HepG2 (cell line): ENCODE results near the gene TEKT5. TPM values are rescaled to one million over a fixed set of nuclear protein-coding genes. Genes with fewer than 3 reads are reported as not detected.

Experiments
- ATAC-seq: fragments of 200-7000 bp; cut with Tn5 transposase; 3 replicates; pipeline ENCODE4 v1.9.1; 2020; ENCODE audit warnings: mild to moderate bottlenecking, moderate library complexity
- BruUV-seq: library from RNA; stranded (reverse); fragments of 400-500 nt; replicated peaks from 2 replicates; lab custom pipeline; 2021; lab: Mats Ljungman, UMichigan
- CTCF ChIA-PET: fragments of 300-600 bp; formaldehyde crosslinking; extraction: SDS; loops from one replicate; lab custom pipeline; 2021; ENCODE audit warnings: low total read pairs, inconsistent platforms, low intra/inter-chr PET ratio; lab: Yijun Ruan, JAX
- POLR2A ChIA-PET: fragments of 350-600 bp; sonication (Branson Sonifier 250); formaldehyde crosslinking; loops from one replicate; lab custom pipeline; 2020; ENCODE audit warnings: antibody characterized with exemption, inconsistent platforms; lab: Yijun Ruan, JAX
- DNase-seq: peaks from one replicate; pipeline ENCODE4 v3.0.0-alpha.2; 2015; ENCODE audit warnings: low spot score
- FAIRE-seq: peaks from 3 replicates; lab custom pipeline; 2011; peaks lifted over from hg19 to GRCh38; lab: Jason Lieb, UNC
- H2AFZ ChIP-seq: one replicate; pipeline ENCODE4 v1.6.1; 2011; ENCODE audit warnings: low read length, inconsistent platforms
- H3K27ac ChIP-seq: fragments of 300-600 bp; 3 replicates; pipeline ENCODE4 v1.8.0; 2011; ENCODE audit warnings: mixed run types, mild to moderate bottlenecking, mixed read lengths, low read length, inconsistent platforms; ENCODE audit not compliant: insufficient read depth; ENCODE audit errors: extremely low read length
- H3K27me3 ChIP-seq, 2 experiments: fragments of 200-600 bp in 1 of 2; 2 replicates in 1 of 2; 3 replicates in 1 of 2; pipeline versions ENCODE4 v1.6.0 to v1.8.0; 2011; ENCODE audit warnings: low read length in 2 of 2, mild to moderate bottlenecking in 2 of 2, moderate library complexity in 2 of 2, inconsistent platforms in 1 of 2; ENCODE audit not compliant: insufficient read depth in 2 of 2, control insufficient read depth in 1 of 2
- H3K36me3 ChIP-seq, 2 experiments: fragments of 200-600 bp in 1 of 2; replicated peaks in 1 of 2; 2 replicates in 1 of 2; 3 replicates in 1 of 2; pipeline versions ENCODE4 v1.5.1 to v1.8.0; 2011; ENCODE audit warnings: low read length in 2 of 2, inconsistent platforms in 1 of 2; ENCODE audit not compliant: insufficient read depth in 2 of 2, control insufficient read depth in 1 of 2
- H3K4me1 ChIP-seq: 2 replicates; pipeline ENCODE4 v1.5.1; 2012; ENCODE audit warnings: low read length, inconsistent platforms; ENCODE audit not compliant: insufficient read depth
- H3K4me2 ChIP-seq: 2 replicates; pipeline ENCODE4 v1.6.0; 2011; ENCODE audit warnings: low read depth, low read length, inconsistent platforms
- H3K4me3 ChIP-seq, 3 experiments: fragments of 200-600 bp in 1 of 3; sonication (generic), shearing (Covaris generic) in 1 of 3; replicated peaks in 1 of 3; 2 replicates each; pipeline ENCODE4 v1.5.1; 2011 to 2016; ENCODE audit warnings: low read length in 3 of 3, inconsistent platforms in 2 of 3, low read depth in 2 of 3, mild to moderate bottlenecking in 2 of 3, control low read depth in 1 of 3, mixed read lengths in 1 of 3; ENCODE audit not compliant: insufficient read depth in 1 of 3
- H3K79me2 ChIP-seq: one replicate; pipeline ENCODE4 v1.6.1; 2011; ENCODE audit warnings: low read length, inconsistent platforms; ENCODE audit not compliant: insufficient read depth
- H3K9ac ChIP-seq: 2 replicates; pipeline ENCODE4 v1.6.0; 2011; ENCODE audit warnings: mild to moderate bottlenecking, low read depth, low read length, inconsistent platforms; ENCODE audit not compliant: insufficient read depth
- H3K9me3 ChIP-seq: 2 replicates; pipeline ENCODE4 v1.5.1; 2012; ENCODE audit warnings: mild to moderate bottlenecking, low read length
- H4K20me1 ChIP-seq: 2 replicates; pipeline ENCODE4 v1.6.0; 2011; ENCODE audit warnings: inconsistent platforms, mild to moderate bottlenecking, low read length, moderate library complexity; ENCODE audit not compliant: insufficient read depth
- AGO1 ChIP-seq: fragments of 200-400 bp; formaldehyde crosslinking; IDR thresholded peaks from 2 replicates; pipeline ENCODE4 v1.6.1; 2017; ENCODE audit warnings: mild to moderate bottlenecking, low read depth, low read length, moderate library complexity; ENCODE audit not compliant: poor library complexity, severe bottlenecking
- HIVEP1 ChIP-seq: sonication (generic); formaldehyde crosslinking; IDR thresholded peaks from 2 replicates; pipeline ENCODE4 v1.4.0; 2020; ENCODE audit warnings: mild to moderate bottlenecking, missing genetic modification reagents
- HNRNPL ChIP-seq: fragments of 200-400 bp; formaldehyde crosslinking; IDR thresholded peaks from 2 replicates; pipeline ENCODE4 v1.6.1; 2017; ENCODE audit warnings: mild to moderate bottlenecking, low read depth, low read length
- PCBP1 ChIP-seq: fragments of 200-400 bp; formaldehyde crosslinking; IDR thresholded peaks from 2 replicates; pipeline ENCODE4 v1.6.1; 2017; ENCODE audit warnings: mild to moderate bottlenecking, low read depth, low read length, borderline replicate concordance
- ZNF335 ChIP-seq: sonication (generic); formaldehyde crosslinking; IDR thresholded peaks from 2 replicates; pipeline ENCODE4 v1.4.0; 2020; ENCODE audit warnings: missing genetic modification reagents
- ZNF574 ChIP-seq: sonication (generic); formaldehyde crosslinking; IDR thresholded peaks from 2 replicates; pipeline ENCODE4 v1.4.0; 2020; ENCODE audit warnings: missing genetic modification reagents
- ZNF768 ChIP-seq: sonication (generic); formaldehyde crosslinking; IDR thresholded peaks from 2 replicates; pipeline ENCODE4 v1.4.0; 2020; ENCODE audit warnings: missing genetic modification reagents
- ZNF781 ChIP-seq: sonication (generic); formaldehyde crosslinking; IDR thresholded peaks from 2 replicates; pipeline ENCODE4 v1.5.1; 2020; ENCODE audit warnings: borderline replicate concordance, mild to moderate bottlenecking, missing genetic modification reagents; ENCODE audit errors: not compliant biosample characterization
- WGBS: methylation state at CpG from one replicate; pipeline ENCODE4 v1.1.6; 2017; ENCODE audit warnings: low lambda C conversion rate; 5-methylcytosine and 5-hydroxymethylcytosine counted together
- in situ Hi-C: cut with HindIII; loops from 2 replicates; pipeline ENCODE4 v1.10.0; 2017; ENCODE audit warnings: low pct_unique_long_range_greater_than_20kb; ENCODE audit not compliant: extremely low pct_ligation_motif_present
- intact Hi-C: fragments of 100-400 bp; cut with micrococcal nuclease; formaldehyde crosslinking; loops from one replicate; pipeline ENCODE4 v1.10.0; 2022; ENCODE audit not compliant: unreplicated experiment
- polyA plus RNA-seq, 8 experiments: library from polyadenylated mRNA; depleted of rRNA in 3 of 8; stranded (reverse) in 7 of 8; unstranded in 1 of 8; fragments of >200 nt; fragmentation: Illumina TruSeq in 4 of 8; extraction: Trizol in 4 of 8; gene quantifications; 2 replicates each; pipeline versions ENCODE4 v1.2.1 to v1.2.3, GENCODE V29; 2011 to 2016; ENCODE audit warnings: low read depth in 4 of 8, missing spikeins in 1 of 8, mixed read lengths in 1 of 8; ENCODE audit not compliant: insufficient read depth in 1 of 8
- total RNA-seq, 5 experiments: library from RNA; depleted of rRNA; stranded (reverse); fragments of >200 nt; fragmentation: Illumina TruSeq; extraction: Trizol; gene quantifications; 2 replicates each; pipeline ENCODE4 v1.2.3, GENCODE V29; 2016; ENCODE audit warnings: low read depth in 1 of 5
- TF ChIP-seq, protein P1 (sequence below): sonication (generic); formaldehyde crosslinking; IDR thresholded peaks from 2 replicates; pipeline ENCODE4 v1.9.0; 2022; ENCODE audit warnings: missing genetic modification reagents, mild to moderate bottlenecking, borderline replicate concordance

Gene TEKT5
- total and polyA plus RNA-seq, 2 of the 13 experiments (the other 11 are each of a cell fraction or from before 2014, with no cell fraction given) = 0.16 TPM; not detected in 1

GRCh38 chr16:10619271-10619849, 75.4 kb downstream of the TEKT5 start:
- DNase-seq (no peak), FAIRE-seq (no peak), ATAC-seq (no peak)
- intact Hi-C loops (no loop called here), in situ Hi-C loops (no loop called here)
- BruUV-seq = no TSS peak
- no peaks in the 10 kb centered on the region for H3K36me3 ChIP-seq
- H2AFZ ChIP-seq = no peak overlapping the region
- no peaks in the 10 kb centered on the region for H3K79me2 ChIP-seq
- no peak overlapping the region for H3K4me2 ChIP-seq
- ChIA-PET POLR2A (no interaction called here), CTCF (no interaction called here)
- H4K20me1 ChIP-seq = no peaks in the 10 kb centered on the region
- no peak overlapping the region for H3K27ac ChIP-seq
- no peaks in the 10 kb centered on the region for H3K27me3 ChIP-seq
- no peak overlapping the region for H3K9ac ChIP-seq
- H3K4me3 ChIP-seq = no peak overlapping the region
- WGBS = 83% methylated on average over 25 of the region's 25 CpGs
- H3K9me3 ChIP-seq = no peaks in the 10 kb centered on the region
- TF ChIP-seq ZNF781 (CRISPR knock-in tag) (no peak), HIVEP1 (CRISPR knock-in tag) (peak; percentile 44; the same call in 1 of the 2 replicates), ZNF768 (CRISPR knock-in tag) (peak; percentile 32; the same call in 1 of the 2 replicates), ZNF335 (CRISPR knock-in tag) (no peak), AGO1 (peak; percentile 27), HNRNPL (peak; percentile 73; the same call in 1 of the 2 replicates), PCBP1 (0 out of 2 replicates have a peak, but pooled peaks have one; percentile 21), ZNF574 (CRISPR knock-in tag) (0 out of 2 replicates have a peak, but pooled peaks have one; percentile 10)
- TF ChIP-seq, protein P1, sequence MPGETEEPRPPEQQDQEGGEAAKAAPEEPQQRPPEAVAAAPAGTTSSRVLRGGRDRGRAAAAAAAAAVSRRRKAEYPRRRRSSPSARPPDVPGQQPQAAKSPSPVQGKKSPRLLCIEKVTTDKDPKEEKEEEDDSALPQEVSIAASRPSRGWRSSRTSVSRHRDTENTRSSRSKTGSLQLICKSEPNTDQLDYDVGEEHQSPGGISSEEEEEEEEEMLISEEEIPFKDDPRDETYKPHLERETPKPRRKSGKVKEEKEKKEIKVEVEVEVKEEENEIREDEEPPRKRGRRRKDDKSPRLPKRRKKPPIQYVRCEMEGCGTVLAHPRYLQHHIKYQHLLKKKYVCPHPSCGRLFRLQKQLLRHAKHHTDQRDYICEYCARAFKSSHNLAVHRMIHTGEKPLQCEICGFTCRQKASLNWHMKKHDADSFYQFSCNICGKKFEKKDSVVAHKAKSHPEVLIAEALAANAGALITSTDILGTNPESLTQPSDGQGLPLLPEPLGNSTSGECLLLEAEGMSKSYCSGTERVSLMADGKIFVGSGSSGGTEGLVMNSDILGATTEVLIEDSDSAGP = 0 out of 2 replicates have a peak, but pooled peaks have one; percentile 4
- H3K4me1 ChIP-seq = peaks cover 90% of the 10 kb centered on the region
